DOHH2 (cell line): ENCODE results near the gene RBM26.

ENCODE experiments used
- EZH2phosphoT487 ChIP-seq: fragments of 200-600 bp; sonication (generic); IDR thresholded peaks from 2 replicates; pipeline ENCODE4 v1.6.1; 2017; ENCODE audit warnings: borderline replicate concordance, mild to moderate bottlenecking, antibody characterized with exemption, low read length, moderate library complexity, mixed read lengths
- TF ChIP-seq, protein P1 (sequence below): fragments of 200-600 bp; sonication (generic); IDR thresholded peaks from one replicate; pipeline ENCODE4 v1.5.1; 2014; ENCODE audit warnings: antibody characterized with exemption, mild to moderate bottlenecking, low read depth, low read length; ENCODE audit not compliant: poor library complexity, severe bottlenecking

GRCh38 chr13:79406597-79406908, 498 bp upstream of the RBM26 start:
- TF ChIP-seq, protein P1, sequence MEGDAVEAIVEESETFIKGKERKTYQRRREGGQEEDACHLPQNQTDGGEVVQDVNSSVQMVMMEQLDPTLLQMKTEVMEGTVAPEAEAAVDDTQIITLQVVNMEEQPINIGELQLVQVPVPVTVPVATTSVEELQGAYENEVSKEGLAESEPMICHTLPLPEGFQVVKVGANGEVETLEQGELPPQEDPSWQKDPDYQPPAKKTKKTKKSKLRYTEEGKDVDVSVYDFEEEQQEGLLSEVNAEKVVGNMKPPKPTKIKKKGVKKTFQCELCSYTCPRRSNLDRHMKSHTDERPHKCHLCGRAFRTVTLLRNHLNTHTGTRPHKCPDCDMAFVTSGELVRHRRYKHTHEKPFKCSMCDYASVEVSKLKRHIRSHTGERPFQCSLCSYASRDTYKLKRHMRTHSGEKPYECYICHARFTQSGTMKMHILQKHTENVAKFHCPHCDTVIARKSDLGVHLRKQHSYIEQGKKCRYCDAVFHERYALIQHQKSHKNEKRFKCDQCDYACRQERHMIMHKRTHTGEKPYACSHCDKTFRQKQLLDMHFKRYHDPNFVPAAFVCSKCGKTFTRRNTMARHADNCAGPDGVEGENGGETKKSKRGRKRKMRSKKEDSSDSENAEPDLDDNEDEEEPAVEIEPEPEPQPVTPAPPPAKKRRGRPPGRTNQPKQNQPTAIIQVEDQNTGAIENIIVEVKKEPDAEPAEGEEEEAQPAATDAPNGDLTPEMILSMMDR, result no peak
- no peak for TF ChIP-seq EZH2phosphoT487
